OCI-LY1 (cell line): ENCODE results near the gene CDKN2B-AS1.

ENCODE experiments used
- H2AFZ ChIP-seq: fragments of 200-600 bp; sonication (generic), shearing (Covaris generic); 2 replicates; pipeline ENCODE4 v1.6.0; 2014; ENCODE audit warnings: antibody characterized with exemption, mild to moderate bottlenecking, low read length
- H3F3A ChIP-seq: fragments of 200-600 bp; sonication (generic), shearing (Covaris generic); 2 replicates; pipeline ENCODE4 v1.6.0; 2014; ENCODE audit warnings: mild to moderate bottlenecking, antibody characterized with exemption, low read length, moderate library complexity; ENCODE audit not compliant: insufficient read depth
- H3K27ac ChIP-seq: fragments of 200-600 bp; sonication (generic); 2 replicates; pipeline ENCODE4 v1.5.1; 2014; ENCODE audit warnings: low read length, mixed run types, mild to moderate bottlenecking, low read depth; ENCODE audit not compliant: poor library complexity, severe bottlenecking
- H3K27me3 ChIP-seq: fragments of 200-600 bp; sonication (generic); 2 replicates; pipeline ENCODE4 v1.6.0; 2014; ENCODE audit warnings: antibody characterized with exemption, mild to moderate bottlenecking, low read length, moderate library complexity; ENCODE audit not compliant: insufficient read depth
- H3K36me3 ChIP-seq: fragments of 200-600 bp; sonication (generic); 2 replicates; pipeline ENCODE4 v1.6.1; 2014; ENCODE audit warnings: mild to moderate bottlenecking, antibody characterized with exemption, low read length, moderate library complexity, mixed read lengths; ENCODE audit not compliant: insufficient read depth
- H3K4me1 ChIP-seq: fragments of 200-600 bp; sonication (generic); 2 replicates; pipeline ENCODE4 v1.5.1; 2014; ENCODE audit warnings: mild to moderate bottlenecking, low read length, moderate library complexity; ENCODE audit not compliant: insufficient read depth, severe bottlenecking
- H3K4me2 ChIP-seq: fragments of 200-600 bp; sonication (generic), shearing (Covaris generic); 2 replicates; pipeline ENCODE4 v1.6.1; 2014; ENCODE audit warnings: low read length
- H3K4me3 ChIP-seq: fragments of 200-600 bp; sonication (generic); 2 replicates; pipeline ENCODE4 v1.5.1; 2014; ENCODE audit warnings: low read length, low read depth, mild to moderate bottlenecking, mixed read lengths; ENCODE audit not compliant: poor library complexity, severe bottlenecking
- H3K79me2 ChIP-seq: fragments of 200-600 bp; shearing (Covaris generic); 2 replicates; pipeline ENCODE4 v1.6.1; 2016; ENCODE audit warnings: mixed run types, low read length, mixed read lengths; ENCODE audit not compliant: insufficient read depth
- H3K9ac ChIP-seq: fragments of 200-600 bp; sonication (generic), shearing (Covaris generic); 2 replicates; pipeline ENCODE4 v1.6.1; 2014; ENCODE audit warnings: mild to moderate bottlenecking, low read length, mixed read lengths
- H3K9me2 ChIP-seq: fragments of 200-600 bp; sonication (generic), shearing (Covaris generic); 2 replicates; pipeline ENCODE4 v1.6.1; 2014; ENCODE audit warnings: low read depth, mild to moderate bottlenecking, low read length, mixed read lengths
- H3K9me3 ChIP-seq: fragments of 200-600 bp; shearing (Covaris generic); 2 replicates; pipeline ENCODE4 v1.6.1; 2014; ENCODE audit warnings: low read length, mixed read lengths
- H4K20me1 ChIP-seq: fragments of 200-600 bp; sonication (generic), shearing (Covaris generic); 2 replicates; pipeline ENCODE4 v1.6.0; 2016; ENCODE audit warnings: mild to moderate bottlenecking, low read length; ENCODE audit not compliant: insufficient read depth
- EZH2 ChIP-seq: fragments of 200-600 bp; sonication (generic), shearing (Covaris generic); IDR thresholded peaks from 2 replicates; pipeline ENCODE4 v1.8.0; 2017; ENCODE audit warnings: borderline replicate concordance, mixed run types, mild to moderate bottlenecking, antibody characterized with exemption, low read length, moderate library complexity, mixed read lengths
- TF ChIP-seq, protein P1 (sequence below): fragments of 200-600 bp; sonication (generic), shearing (Covaris generic); IDR thresholded peaks from 2 replicates; pipeline ENCODE4 v1.5.1; 2017; ENCODE audit warnings: mild to moderate bottlenecking, antibody characterized with exemption, low read length, moderate library complexity, mixed read lengths

Gene CDKN2B-AS1

DNA sequence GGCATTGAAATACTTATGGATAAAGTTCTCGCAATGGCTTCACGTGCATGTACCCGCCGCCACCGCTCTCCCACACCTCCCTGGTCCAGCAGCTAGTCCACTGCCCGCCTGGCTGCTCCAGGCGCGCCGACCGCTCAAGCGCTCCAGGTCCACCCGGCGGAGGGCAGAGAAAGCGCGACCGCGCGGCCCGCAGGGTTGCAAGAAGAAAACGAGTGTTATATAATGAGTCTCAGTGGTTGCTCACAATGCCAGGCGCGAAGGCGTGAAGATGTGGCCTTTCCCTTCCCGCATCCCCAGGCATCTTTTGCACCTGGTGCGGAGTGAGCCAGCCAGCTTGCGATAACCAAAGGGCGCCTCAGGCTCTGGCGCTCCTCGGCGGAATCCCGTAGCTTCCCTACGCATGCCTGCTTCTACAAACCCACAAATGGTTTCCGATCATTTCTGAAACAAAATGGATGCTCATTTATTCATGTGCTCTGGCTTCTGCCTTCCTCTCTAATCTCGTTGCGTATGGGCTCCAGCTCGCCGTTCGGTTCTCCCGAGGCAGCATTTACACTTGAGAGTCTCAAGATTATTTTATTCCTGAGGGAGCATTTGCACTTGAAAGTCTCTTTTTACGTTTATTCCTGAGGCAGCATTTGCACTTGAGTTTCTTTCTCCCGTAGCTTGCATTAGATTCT lies 26.1 kb upstream of the CDKN2B-AS1 start:
- Histone ChIP-seq H3K9ac (no peak overlapping the region), H2AFZ (no peak overlapping the region), H3K4me2 (no peak overlapping the region), H4K20me1 (no peaks in the 10 kb centered on the region), H3K9me3 (no peaks in the 10 kb centered on the region; the same call in 1 of the 2 replicates), H3K9me2 (no peaks in the 10 kb centered on the region), H3F3A (no peaks in the 10 kb centered on the region), H3K36me3 (peaks cover 58% of the 10 kb centered on the region), H3K79me2 (peaks cover 20% of the 10 kb centered on the region), H3K4me1 (peaks cover 22% of the 10 kb centered on the region), H3K27ac (no peak overlapping the region), H3K4me3 (no peak overlapping the region), H3K27me3 (no peaks in the 10 kb centered on the region)
- TF ChIP-seq EZH2: no peak
- TF ChIP-seq, protein P1, sequence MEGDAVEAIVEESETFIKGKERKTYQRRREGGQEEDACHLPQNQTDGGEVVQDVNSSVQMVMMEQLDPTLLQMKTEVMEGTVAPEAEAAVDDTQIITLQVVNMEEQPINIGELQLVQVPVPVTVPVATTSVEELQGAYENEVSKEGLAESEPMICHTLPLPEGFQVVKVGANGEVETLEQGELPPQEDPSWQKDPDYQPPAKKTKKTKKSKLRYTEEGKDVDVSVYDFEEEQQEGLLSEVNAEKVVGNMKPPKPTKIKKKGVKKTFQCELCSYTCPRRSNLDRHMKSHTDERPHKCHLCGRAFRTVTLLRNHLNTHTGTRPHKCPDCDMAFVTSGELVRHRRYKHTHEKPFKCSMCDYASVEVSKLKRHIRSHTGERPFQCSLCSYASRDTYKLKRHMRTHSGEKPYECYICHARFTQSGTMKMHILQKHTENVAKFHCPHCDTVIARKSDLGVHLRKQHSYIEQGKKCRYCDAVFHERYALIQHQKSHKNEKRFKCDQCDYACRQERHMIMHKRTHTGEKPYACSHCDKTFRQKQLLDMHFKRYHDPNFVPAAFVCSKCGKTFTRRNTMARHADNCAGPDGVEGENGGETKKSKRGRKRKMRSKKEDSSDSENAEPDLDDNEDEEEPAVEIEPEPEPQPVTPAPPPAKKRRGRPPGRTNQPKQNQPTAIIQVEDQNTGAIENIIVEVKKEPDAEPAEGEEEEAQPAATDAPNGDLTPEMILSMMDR: no peak

DNA sequence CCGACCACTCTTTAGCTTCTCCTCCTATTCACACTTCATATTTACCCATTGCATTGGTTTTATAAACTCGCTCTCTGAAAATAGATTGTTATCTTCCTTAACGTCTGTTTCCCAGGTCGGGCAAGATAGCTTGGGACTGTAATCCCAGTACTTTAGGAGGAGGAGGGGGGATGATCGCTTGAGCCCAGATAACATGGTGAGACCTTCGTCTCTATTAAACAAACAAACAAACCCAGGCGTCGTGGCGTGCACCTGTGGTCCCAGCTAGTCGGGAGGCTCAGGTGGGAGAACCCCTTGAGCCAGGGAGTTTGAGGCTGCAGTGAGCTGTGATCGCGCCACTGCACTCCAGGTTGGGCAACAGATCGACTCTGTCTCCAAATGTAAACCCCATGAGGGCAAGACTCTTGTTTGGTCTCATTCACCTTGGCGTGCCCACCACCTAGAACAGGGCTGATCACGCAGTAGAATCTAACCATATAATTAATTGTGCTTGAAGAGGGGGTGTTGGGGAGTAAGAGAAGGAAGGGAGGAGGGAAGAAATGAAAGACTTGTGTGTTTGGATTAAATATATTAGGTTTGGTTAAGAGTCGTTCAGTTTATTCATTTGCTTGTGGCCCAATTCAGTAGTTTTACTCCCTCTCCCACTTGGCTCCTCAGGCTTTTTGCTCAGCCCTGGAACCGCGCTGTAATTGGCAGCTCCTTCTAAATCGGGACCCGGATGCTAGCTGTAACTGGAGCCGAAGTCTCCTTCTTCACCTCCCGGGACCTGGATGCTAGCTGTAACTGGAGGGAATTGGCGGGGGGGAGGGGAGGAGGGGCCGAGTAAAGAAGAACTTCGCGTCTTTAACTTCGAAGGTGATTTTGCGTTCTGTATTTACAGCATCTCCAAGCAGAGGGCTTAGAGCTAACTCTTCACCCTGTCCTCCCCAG lies 25.3 kb upstream of the CDKN2B-AS1 start:
- Histone ChIP-seq H3K9me2 (no peaks in the 10 kb centered on the region), H3K4me1 (peaks cover 31% of the 10 kb centered on the region), H3K9ac (no peak overlapping the region), H3K36me3 (peaks cover 58% of the 10 kb centered on the region), H3K79me2 (peaks cover 28% of the 10 kb centered on the region), H3K4me2 (no peak overlapping the region), H4K20me1 (no peaks in the 10 kb centered on the region), H3K27me3 (no peaks in the 10 kb centered on the region), H3K27ac (no peak overlapping the region), H2AFZ (no peak overlapping the region), H3F3A (no peaks in the 10 kb centered on the region), H3K4me3 (no peak overlapping the region), H3K9me3 (no peaks in the 10 kb centered on the region)
- TF ChIP-seq, protein P1: no peak
- TF ChIP-seq EZH2: no peak

DNA sequence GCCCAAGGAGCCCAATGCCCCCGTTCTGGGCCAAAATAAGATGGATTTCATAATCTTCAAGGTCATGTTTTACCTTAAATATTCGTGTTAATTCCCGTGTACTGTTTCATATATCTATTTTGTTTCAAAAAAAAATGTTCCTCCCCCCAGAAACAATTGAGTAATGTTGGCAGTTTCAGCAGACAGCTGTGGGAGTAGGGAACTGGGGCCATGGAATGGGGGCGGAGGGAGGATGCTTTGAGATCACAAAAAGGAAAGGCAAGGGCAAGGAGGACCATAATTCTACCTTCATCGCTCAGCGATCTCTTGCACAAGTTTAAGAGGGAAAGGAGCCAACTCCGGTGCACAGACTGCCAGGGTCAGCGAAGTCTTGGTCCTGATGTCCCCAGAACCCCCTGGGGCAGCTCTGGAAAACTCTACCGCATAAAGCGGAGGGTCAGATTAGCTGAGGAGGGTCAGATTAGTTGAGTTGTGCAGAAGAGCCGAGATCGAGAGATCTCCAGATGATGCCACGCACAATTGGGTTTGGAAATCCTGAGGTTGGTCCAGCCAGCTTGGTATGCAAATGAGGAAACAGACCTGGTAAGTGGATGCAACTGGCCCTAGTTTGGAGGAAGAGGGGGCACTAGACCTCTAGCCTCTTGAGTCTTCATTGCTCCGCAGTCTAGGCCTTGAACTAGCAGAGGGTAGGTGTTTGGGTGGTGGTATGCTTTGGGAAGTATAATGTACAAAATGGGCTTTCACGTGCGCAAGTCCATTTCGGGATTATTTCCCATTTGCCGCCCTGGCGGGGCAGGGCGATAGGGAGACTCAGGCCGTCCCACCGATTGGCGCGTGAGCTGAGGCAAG lies 24.4 kb upstream of the CDKN2B-AS1 start:
- Histone ChIP-seq H3K9me2 (no peaks in the 10 kb centered on the region), H3K36me3 (peaks cover 58% of the 10 kb centered on the region), H3K4me1 (peaks cover 27% of the 10 kb centered on the region), H3K79me2 (peaks cover 33% of the 10 kb centered on the region), H3F3A (no peaks in the 10 kb centered on the region), H3K9ac (no peak overlapping the region), H3K4me3 (no peak overlapping the region), H3K27me3 (no peaks in the 10 kb centered on the region), H3K9me3 (no peaks in the 10 kb centered on the region), H3K4me2 (no peak overlapping the region), H2AFZ (no peak overlapping the region), H4K20me1 (no peaks in the 10 kb centered on the region), H3K27ac (no peak overlapping the region)
- TF ChIP-seq EZH2: no peak
- TF ChIP-seq, protein P1: no peak
